Measurements from ENCODE around the gene ACTL6A. TPM values are rescaled to one million over a fixed set of nuclear protein-coding genes. Genes with fewer than 3 reads are reported as not detected.

ACTL6A gene
- total RNA-seq, 2 donors from 2014 or later = 37.2 to 49.7 TPM

- intact Hi-C loops (cut with DNase I) = no loop called here
- no peaks in the 10 kb centered on the region for H3K27me3 ChIP-seq
- no peaks in the 10 kb centered on the region for H3K9me3 ChIP-seq
- H3K27ac ChIP-seq = peak within 1 kb of the TSS; percentile 84
- no peaks in the 10 kb centered on the region for H3K4me1 ChIP-seq
- H3K9ac ChIP-seq (ENCODE audit: low read depth in 2 of 2, low read length in 2 of 2) = peak within 1 kb of the TSS; percentile 87 to 97
- TF ChIP-seq CTCF (IDR thresholded peaks at IDR 0.05) = no peak
- H3K4me3 ChIP-seq = peak within 1 kb of the TSS; percentile 78
- peak; percentile 95 for DNase-seq
- no peaks in the 10 kb centered on the region for H3K36me3 ChIP-seq
These were observed 41.8 kb downstream of the ACTL6A start, which contains the start of the genes MRPL47 and NDUFB5 for GRCh38 chr3:179604321-179605078. Gene MRPL47, minus strand, starts transcription at chr3:179604638. Its CDS starts 14 bp downstream, at chr3:179604624. Gene NDUFB5, plus strand, starts transcription at chr3:179604794. Its CDS starts 22 bp downstream, at chr3:179604816.

- intact Hi-C loops (cut with DNase I) = no loop called here
- TF ChIP-seq CTCF (IDR thresholded peaks at IDR 0.05) = no peak
These were observed 43.9 kb downstream of the ACTL6A start for GRCh38 chr3:179606534-179607085.

DNA sequence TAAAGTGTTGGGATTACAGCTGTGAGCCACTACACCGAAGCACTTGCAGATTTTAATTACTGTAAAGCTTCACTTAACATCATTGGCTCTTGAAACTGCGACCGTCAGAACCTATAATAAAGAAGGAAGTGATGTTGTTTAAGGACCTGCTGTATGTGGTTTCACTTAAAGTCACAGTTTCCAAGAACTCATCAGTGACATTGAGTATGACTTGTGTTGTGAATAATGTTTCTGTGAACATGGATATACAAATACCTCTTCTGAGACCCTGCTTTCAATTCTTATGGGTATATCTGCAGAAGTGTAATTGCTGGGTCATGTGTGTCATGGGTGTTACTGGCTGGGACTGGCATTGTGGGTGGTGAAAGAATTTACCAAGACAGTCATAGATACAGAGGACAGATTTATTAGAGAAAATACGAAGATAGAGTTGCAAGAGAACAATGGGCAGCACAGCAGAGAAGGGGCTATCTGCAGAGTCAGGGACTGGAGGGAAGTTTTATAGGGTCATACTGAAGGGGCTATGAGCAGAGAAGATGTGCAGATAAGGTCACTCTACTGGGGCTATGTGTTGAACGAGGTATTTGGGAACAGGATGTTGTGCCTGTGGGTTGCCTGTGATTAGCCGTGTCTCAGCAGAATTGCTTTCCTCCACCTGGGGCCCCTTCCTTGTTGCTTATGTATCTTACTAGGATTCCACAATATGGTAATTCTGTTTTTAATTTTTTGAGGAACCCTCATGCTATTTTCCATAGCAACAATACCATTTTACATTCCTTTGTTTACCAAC is 46.4 kb downstream of the ACTL6A start:
- no peak overlapping the region for H3K9ac ChIP-seq (ENCODE audit: low read depth in 2 of 2, low read length in 2 of 2)
- no peaks in the 10 kb centered on the region for H3K27me3 ChIP-seq
- no peaks in the 10 kb centered on the region for H3K9me3 ChIP-seq
- intact Hi-C loops (cut with DNase I) = no loop called here
- no peaks in the 10 kb centered on the region for H3K36me3 ChIP-seq
- TF ChIP-seq CTCF (IDR thresholded peaks at IDR 0.05) = no peak
- DNase-seq = no peak
- H3K4me1 ChIP-seq = no peaks in the 10 kb centered on the region
- H3K27ac ChIP-seq = no peak overlapping the region
- no peak overlapping the region for H3K4me3 ChIP-seq

More at GRCh38 chr3:179606534-179607085, 43.9 kb downstream of the ACTL6A start:
- Histone ChIP-seq H3K4me1 (no peaks in the 10 kb centered on the region), H3K4me3 (no peak overlapping the region), H3K27me3 (no peaks in the 10 kb centered on the region), H3K36me3 (no peaks in the 10 kb centered on the region), H3K27ac (no peak overlapping the region), H3K9me3 (no peaks in the 10 kb centered on the region), H3K9ac (ENCODE audit: low read depth in 2 of 2, low read length in 2 of 2) (no peak overlapping the region)
- DNase-seq = no peak

- H3K4me3 ChIP-seq = no peak overlapping the region
- no peak for DNase-seq
- no peak for TF ChIP-seq CTCF (IDR thresholded peaks at IDR 0.05)
- H3K9ac ChIP-seq (ENCODE audit: low read depth in 2 of 2, low read length in 2 of 2) = no peak overlapping the region
- H3K9me3 ChIP-seq = no peaks in the 10 kb centered on the region
- H3K27me3 ChIP-seq = no peaks in the 10 kb centered on the region
- H3K27ac ChIP-seq = no peak overlapping the region
- intact Hi-C loops (cut with DNase I) = no loop called here
- no peaks in the 10 kb centered on the region for H3K4me1 ChIP-seq
- no peaks in the 10 kb centered on the region for H3K36me3 ChIP-seq
These were observed 47.3 kb downstream of the ACTL6A start for GRCh38 chr3:179610066-179610465.

- H3K9me3 ChIP-seq = no peaks in the 10 kb centered on the region
- no peak overlapping the region for H3K27ac ChIP-seq
- H3K4me1 ChIP-seq = no peaks in the 10 kb centered on the region
- no peak overlapping the region for H3K4me3 ChIP-seq
- H3K9ac ChIP-seq (ENCODE audit: low read depth in 2 of 2, low read length in 2 of 2) = no peak overlapping the region
- no peaks in the 10 kb centered on the region for H3K36me3 ChIP-seq
- H3K27me3 ChIP-seq = no peaks in the 10 kb centered on the region
- intact Hi-C loops (cut with DNase I) = no loop called here
- no peak for DNase-seq
- no peak for TF ChIP-seq CTCF (IDR thresholded peaks at IDR 0.05)
These were observed 51.1 kb downstream of the ACTL6A start for GRCh38 chr3:179613807-179614206.

Measured in colonic mucosa (tissue), 4 donors.